Activated gamma-delta T cell treated with anti-CD3 and anti-CD28 coated beads, Interleukin-2, amount 50 U/mL, for 16 hours (primary cell): ENCODE results near the gene CD68.

ENCODE experiments used
- DNase-seq: peaks from one replicate; pipeline ENCODE4 v3.0.0-alpha.2; 2020; ENCODE audit warnings: low read depth

The CD68 gene, protein sequence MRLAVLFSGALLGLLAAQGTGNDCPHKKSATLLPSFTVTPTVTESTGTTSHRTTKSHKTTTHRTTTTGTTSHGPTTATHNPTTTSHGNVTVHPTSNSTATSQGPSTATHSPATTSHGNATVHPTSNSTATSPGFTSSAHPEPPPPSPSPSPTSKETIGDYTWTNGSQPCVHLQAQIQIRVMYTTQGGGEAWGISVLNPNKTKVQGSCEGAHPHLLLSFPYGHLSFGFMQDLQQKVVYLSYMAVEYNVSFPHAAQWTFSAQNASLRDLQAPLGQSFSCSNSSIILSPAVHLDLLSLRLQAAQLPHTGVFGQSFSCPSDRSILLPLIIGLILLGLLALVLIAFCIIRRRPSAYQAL

DNA sequence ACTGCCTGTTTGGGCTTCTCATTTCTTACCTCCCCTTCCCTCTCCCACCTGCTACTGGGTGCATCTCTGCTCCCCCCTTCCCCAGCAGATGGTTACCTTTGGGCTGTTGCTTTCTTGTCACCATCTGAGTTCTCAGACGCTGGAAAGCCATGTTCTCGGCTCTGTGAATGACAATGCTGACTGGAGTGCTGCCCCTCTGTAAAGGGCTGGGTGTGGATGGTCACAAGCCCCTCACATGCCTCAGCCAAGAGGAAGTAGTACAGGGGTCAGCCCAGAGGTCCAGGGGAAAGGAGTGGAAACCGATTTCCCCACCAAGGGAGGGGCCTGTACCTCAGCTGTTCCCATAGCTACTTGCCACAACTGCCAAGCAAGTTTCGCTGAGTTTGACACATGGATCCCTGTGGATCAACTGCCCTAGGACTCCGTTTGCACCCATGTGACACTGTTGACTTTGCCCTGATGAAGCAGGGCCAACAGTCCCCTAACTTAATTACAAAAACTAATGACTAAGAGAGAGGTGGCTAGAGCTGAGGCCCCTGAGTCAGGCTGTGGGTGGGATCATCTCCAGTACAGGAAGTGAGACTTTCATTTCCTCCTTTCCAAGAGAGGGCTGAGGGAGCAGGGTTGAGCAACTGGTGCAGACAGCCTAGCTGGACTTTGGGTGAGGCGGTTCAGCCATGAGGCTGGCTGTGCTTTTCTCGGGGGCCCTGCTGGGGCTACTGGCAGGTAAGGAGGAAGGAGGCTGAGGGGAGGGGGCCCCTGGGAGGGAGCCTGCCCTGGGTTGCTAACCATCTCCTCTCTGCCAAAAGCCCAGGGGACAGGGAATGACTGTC, at the start of gene CD68:
Gene CD68, plus strand, starts transcription at position 638 of the 833 bp plus-strand sequence. Its CDS starts 40 bp downstream, at position 678.
- DNase-seq = peak; percentile 45

DNA sequence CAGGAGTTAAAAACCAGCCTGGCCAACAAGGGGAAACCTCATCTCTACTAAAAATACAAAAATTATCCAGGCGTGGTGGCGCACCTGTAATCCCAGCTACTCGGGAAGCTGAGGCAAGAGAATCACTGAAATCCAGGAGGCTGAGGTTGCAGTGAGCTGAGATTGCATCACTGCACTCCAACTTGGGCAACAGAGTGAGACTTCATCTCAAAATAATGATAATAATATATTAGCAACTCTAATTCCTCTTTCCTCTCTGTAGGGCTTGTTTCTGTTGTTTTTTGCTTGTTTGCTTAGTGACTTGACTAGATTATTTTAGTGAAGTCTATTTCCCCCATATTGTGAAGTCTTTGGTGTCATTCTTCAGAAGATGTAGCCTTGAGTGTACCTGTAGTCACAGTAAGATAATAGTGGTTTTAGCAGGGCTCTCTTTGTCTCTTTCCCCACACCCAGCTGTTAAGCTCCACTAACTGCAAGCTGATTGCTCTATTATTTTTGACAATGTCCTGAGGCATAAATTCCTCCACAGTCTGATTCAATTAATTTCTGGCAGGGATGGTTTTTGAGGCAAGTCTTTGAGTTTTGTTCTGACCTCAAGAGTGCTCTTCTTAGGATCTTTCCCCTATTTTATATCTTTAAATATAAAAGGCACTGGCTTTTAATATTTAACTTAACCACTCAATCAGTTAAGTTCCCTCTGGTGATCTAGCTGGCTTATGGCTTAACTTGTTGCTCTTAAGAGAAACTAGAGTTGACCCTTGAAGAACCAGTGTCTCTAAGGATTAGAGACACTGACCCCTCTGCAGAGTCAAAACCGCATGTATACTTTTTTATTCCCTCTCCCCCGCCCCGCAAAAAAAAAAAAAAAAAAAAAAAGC, 49.2 kb upstream of the CD68 start:
- no peak for DNase-seq

DNA sequence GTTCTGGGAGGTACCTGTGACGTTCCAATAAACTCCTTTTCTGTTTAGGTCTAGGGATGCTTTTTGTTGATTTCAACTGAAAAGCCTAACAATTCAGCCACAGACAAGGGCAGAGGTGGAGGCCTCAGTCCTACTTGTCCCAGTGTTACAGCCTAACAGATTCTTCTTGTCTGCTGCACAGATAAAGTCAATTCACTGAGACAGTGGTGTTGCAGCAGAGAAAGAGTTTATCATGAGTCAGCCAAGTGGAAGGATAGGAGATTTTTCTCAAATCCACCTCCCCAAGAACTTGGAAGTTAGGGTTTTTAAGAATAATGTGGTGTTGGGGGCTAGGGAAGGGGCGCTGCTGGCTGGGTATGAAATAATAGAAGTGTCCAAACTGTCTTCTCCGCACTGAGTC, 41.4 kb upstream of the CD68 start:
- DNase-seq = no peak

DNA sequence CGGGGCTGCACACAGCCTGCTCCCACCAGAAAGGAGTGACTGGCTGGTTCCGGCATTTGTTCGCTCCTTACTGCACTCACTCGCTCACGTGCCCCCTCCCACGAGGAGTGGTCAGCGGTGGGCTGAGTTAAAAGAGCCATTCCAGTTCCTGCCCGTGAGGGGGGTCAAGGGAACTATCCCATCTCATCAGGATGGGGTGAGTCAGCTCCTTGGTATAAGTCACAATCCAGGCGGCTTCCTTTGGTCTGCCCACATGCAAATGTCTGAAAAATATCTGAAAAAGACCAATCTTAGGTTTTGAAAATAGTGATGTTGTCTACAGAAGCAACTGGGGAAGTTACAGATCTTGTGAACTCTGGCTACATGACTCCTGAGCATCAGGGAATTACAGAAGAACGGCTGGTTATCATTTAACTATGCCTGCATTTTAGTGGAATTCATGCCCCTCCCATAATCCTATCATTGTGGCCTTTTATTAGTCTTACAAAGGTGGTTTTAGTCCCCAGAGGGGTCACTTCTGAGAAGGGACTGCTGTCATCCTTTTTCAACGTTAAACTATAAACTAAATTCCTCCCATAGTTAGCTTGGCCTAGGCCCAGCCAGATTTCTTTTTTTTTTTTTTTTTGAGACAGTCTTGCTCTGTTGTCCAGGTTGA, 40.4 kb upstream of the CD68 start:
- no peak for DNase-seq

DNA sequence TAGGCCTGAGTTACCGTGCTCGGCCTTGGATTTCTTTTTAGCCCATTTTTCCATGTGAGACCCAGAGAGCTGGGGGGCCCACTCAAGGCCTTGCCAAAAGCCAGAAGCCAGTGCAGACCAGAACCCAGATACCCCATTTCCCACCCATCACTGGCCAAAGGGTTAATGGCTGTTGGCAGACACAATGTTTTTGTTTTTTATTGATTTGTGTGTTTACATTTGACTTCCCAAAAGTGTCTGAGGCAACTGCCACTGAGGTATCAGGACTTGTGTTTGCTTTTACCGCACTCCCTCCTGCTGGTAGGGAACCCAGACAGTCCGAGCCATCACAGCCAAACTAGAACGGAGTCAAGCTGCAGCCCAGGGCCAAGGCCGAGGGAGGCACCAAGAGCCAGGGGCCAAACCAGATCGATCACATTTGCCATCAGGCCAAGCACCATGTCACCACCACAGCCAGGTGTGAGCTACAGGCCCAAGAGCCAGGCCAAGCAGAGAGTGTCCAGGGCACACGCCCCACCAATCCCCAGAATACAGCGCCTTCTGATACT, 38.3 kb upstream of the CD68 start:
- DNase-seq = no peak

DNA sequence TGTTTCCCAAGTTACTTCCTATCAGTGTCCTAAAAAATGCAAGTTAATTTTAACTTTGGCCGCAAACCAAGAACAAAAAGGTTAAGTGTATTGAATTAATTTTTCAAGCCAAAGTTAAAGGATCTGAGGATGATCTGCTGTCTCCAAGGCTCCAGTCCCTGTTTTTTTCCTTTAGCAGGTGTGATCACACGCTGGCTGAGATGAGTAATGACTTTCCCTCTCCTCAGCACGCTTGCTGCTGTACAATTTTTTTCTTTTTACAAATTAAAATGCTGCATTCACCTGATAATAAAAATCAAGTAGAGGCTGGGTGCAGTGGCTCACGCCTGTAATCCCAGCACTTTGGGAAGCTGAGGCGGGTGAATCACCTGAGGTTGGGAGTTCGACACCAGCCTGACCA, 34.5 kb upstream of the CD68 start:
- no peak for DNase-seq

DNA sequence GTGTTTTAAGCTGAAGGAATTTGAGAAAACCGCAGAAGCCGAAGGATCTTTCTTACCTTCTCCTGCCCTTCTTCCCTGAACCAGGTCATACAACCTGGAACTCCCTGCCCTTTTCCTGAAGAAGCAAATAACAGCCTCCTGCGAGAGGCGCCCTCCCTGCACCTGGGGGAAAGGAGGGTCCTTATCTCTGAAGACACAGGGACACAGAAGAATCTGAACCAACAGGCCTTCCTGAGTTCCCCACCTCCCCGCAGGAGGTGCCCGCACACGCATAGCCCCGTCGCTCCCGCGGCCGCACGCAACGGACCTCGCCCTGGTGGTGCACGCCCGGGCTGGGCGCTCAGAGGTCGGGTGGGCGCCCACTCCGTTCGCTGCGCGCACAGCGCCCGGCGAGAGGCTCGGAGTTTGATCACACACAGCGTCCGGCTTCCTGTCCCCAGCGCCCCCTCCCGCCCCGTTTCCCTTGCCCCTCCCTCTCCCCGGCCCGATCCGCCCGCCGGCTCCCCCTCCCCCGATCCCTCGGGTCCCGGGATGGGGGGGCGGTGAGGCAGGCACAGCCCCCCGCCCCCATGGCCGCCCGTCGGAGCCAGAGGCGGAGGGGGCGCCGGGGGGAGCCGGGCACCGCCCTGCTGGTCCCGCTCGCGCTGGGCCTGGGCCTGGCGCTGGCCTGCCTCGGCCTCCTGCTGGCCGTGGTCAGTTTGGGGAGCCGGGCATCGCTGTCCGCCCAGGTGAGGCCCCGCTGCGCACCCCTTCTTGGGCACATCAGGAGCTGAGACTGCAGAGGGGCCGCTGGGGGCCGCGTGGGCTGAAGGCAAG, 30.6 kb upstream of the CD68 start, which contains the start of gene TNFSF12:
Gene TNFSF12, plus strand, starts transcription at position 474 of the 816 bp plus-strand sequence. Its CDS starts 96 bp downstream, at position 570.
- peak; percentile 41 for DNase-seq

DNA sequence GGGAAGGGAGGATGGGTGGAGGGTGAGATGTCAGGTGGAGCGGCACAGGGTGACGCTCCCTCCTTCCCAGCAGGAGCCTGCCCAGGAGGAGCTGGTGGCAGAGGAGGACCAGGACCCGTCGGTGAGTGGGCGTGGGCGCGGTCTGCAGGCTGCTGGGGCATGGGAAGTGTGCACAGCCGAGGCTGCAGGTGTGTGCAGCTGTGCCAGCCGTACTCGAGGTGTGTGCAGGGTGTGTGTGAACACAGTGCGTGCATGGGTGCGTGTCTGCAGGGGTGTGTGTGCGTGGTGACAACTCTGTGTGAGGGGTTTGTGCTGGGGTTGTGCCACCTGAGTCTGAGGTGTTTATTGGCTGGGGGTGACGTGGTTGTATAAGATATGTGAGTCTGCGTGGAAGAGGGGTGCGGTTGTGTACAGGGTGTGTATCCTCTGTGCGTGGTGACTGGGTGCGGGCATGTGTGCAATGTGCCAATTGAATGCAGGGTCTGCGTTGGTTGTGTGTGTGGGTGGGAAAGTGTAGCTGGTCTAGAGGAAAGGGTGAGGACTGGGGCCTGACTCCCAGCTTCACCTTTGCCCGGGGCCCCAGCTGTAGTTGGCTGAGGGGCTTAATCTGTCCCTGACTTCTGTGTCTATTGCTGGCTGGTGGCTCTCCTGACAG, 29.9 kb upstream of the CD68 start:
- no peak for DNase-seq

DNA sequence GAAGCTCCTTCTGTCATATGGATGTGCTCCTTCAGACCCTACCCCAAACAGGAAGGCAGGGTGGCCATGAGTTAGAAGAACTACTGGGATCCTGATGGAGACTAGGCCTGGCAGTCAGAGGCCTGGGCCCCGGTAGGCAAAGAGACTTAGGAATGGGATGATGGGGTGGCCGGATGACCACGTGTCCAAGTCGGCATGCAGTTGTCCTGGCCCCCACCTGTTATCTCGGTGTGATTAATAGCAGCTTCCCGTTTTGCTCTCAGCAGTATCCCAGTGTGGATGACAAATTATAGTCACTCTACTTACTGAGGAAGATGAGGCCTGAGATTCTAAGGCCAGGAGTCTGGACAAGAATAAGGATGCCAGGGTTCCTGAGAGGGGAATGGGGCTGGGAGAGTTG, 29.1 kb upstream of the CD68 start:
- DNase-seq = no peak

DNA sequence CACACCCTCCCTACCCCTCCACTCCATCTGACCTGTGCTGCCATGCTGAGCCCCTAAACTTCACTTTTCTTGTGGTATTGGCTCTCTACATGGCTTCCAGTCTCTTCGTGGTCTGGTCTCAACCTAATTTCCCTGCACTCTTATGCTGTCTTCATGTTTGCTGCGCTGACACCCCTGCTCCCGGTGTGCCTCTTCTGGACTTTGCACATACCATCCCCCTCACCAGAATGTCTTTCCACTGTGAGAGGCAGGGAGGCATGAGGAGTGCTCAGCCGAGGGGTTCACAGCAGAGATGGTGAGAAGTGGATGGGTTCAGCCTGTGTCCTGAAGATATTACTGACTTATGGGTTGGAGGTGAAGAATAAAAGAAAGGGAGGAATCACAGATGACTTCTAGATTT, 28.0 kb upstream of the CD68 start:
- DNase-seq = no peak

DNA sequence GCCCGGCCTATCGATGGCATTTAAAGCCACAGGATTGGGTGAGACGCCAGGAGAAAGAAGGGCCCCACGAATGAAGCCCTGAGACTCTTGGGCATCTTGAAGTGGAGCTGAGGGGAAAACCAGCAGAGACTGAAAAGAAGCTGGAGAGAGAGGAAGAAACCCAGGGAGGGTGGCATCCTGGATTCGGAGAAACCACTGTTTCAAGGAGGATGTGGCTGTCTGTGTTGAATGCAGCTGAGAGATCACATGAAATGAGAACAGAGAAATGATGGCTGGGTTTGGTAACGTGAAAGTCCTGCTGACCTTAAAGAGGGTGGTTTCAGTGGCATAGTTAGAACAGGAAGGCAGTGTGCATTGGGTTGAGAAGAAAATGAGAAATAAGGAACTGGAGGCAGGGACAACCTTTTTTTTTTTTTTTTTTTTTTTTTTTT, 26.8 kb upstream of the CD68 start:
- no peak for DNase-seq

DNA sequence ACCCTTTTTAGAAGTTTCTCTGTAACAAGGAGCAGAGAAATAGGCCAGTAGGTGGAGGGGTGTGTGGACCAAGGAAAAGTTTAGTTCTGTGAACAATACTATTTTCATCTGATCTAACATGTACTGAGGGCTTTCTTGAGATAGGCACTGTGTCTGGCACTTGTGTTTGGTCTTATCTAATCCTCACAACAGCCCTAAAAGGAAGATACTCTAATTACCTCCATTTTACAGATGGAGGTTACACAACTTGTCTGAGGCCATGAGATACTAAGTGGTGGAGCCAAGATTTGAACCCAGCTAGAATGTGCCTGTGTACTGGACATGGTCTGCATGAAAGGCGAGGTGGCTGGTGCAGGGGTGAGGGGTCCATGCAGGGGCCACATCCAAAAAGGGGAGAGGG, 26.1 kb upstream of the CD68 start:
- no peak for DNase-seq

DNA sequence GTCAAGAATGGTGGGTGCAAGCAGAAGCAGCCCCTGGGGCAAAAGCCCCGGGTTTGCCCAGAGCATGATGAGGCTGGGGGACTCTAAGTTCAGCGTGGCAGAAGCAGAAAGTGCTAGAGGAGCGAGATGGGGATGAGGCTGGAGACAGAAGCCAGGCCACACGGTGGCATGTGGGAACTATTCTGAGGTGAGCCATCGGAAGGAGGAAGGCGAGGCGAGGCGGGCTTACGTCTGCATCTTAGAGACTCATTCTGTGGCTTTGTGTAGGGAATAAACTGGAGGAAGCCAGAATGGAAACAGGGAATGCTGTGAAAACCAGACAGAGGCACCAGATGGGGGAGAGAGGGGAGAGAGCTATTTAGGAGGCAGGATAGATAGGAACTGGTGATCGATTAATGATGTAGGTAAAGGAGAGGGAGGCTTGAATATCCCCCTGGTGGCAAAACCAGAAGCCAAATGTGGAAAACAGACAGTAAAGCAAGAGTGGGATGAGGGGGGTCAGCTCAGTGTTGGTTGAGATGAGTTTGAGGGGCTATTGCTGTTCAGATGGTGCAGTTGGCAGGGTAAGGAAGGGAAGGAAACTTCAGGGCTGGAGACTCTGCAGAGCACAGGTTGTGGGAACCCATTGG, 24.0 kb upstream of the CD68 start:
- no peak for DNase-seq

DNA sequence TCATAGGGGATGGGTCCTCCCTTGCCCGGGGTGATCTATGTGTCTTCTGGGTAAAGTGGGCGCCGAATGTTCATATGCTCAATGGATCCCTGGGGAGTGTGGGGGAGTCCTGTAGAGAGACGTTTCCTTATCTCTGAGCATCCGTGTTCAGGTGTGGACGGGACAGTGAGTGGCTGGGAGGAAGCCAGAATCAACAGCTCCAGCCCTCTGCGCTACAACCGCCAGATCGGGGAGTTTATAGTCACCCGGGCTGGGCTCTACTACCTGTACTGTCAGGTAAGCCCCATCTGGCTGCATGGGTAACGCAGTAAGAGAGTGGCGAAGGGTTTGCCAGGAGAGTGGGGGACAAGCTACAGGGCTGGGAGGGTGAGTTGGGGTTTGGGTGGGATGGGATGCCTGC, 22.8 kb upstream of the CD68 start:
- DNase-seq = no peak

DNA sequence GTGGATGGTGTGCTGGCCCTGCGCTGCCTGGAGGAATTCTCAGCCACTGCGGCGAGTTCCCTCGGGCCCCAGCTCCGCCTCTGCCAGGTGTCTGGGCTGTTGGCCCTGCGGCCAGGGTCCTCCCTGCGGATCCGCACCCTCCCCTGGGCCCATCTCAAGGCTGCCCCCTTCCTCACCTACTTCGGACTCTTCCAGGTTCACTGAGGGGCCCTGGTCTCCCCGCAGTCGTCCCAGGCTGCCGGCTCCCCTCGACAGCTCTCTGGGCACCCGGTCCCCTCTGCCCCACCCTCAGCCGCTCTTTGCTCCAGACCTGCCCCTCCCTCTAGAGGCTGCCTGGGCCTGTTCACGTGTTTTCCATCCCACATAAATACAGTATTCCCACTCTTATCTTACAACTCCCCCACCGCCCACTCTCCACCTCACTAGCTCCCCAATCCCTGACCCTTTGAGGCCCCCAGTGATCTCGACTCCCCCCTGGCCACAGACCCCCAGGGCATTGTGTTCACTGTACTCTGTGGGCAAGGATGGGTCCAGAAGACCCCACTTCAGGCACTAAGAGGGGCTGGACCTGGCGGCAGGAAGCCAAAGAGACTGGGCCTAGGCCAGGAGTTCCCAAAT, 22.2 kb upstream of the CD68 start:
- DNase-seq = no peak

DNA sequence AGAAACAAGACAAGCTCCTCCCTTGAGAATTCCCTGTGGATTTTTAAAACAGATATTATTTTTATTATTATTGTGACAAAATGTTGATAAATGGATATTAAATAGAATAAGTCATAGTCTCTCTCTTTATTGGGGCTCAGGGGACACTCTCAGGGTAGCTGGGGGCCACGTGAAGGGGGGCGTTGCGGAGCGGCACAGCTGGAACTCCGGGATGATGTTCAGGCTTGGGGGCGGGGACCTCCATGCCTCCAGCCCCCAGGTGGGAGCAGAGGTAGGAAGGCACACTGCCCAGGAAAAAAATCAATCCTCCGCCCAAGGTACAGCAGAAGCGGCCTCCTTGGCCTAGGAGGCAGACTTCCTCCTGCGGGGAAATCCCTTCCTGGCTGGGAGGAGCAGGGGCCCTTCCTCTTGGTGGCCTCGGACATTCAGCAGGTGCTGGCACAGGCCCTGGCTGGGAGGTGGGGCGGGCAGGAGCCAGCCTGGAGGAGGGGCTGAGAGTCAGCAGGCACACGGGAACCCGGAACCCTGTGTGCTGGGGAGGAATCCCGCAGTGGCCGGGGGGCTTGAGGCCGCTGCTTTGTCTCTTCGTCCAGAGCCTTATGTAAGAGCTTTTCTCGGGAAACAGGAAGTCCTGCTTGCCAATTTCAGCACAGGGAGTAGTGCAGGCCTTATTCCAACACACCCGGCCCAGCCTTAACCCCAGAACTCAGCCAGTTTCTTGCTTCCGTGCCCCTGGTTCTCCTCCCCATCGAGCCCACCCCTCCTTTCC, 21.5 kb upstream of the CD68 start:
- no peak for DNase-seq

DNA sequence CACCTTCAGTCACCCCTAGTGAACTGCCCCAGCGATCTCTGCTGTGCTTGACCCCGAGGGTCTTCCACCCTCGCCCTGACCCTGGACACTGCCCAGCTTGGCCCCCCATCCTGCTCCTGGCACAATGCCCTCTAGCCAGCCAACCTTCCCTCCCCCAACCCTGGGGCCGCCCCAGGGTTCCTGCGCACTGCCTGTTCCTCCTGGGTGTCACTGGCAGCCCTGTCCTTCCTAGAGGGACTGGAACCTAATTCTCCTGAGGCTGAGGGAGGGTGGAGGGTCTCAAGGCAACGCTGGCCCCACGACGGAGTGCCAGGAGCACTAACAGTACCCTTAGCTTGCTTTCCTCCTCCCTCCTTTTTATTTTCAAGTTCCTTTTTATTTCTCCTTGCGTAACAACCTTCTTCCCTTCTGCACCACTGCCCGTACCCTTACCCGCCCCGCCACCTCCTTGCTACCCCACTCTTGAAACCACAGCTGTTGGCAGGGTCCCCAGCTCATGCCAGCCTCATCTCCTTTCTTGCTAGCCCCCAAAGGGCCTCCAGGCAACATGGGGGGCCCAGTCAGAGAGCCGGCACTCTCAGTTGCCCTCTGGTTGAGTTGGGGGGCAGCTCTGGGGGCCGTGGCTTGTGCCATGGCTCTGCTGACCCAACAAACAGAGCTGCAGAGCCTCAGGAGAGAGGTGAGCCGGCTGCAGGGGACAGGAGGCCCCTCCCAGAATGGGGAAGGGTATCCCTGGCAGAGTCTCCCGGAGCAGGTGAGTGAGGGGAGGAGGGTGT, 20.7 kb upstream of the CD68 start, which contains the start of gene TNFSF13:
Gene TNFSF13, plus strand, starts transcription at position 207 of the 776 bp plus-strand sequence. Its CDS starts 290 bp downstream, at position 497.
- no peak for DNase-seq
